Peyer's patch (tissue), 4 donors: ENCODE data around the gene MIDN.

Source experiments
- CTCF ChIP-seq, 6 experiments: fragments of 450-650 bp in 4 of 6; fragments of 200-600 bp in 2 of 6; sonication (generic) in 1 of 6; IDR thresholded peaks; one replicate each; pipeline ENCODE4 v1.5.1; 2017 to 2019; ENCODE audit warnings: antibody characterized with exemption in 6 of 6, mild to moderate bottlenecking in 3 of 6, moderate library complexity in 1 of 6
- POLR2A ChIP-seq, 2 donors: fragments of 450-650 bp; IDR thresholded peaks; one replicate each; pipeline ENCODE4 v1.5.1; 2017; ENCODE audit warnings: antibody characterized with exemption in 2 of 2, mild to moderate bottlenecking in 2 of 2, moderate library complexity in 2 of 2

DNA sequence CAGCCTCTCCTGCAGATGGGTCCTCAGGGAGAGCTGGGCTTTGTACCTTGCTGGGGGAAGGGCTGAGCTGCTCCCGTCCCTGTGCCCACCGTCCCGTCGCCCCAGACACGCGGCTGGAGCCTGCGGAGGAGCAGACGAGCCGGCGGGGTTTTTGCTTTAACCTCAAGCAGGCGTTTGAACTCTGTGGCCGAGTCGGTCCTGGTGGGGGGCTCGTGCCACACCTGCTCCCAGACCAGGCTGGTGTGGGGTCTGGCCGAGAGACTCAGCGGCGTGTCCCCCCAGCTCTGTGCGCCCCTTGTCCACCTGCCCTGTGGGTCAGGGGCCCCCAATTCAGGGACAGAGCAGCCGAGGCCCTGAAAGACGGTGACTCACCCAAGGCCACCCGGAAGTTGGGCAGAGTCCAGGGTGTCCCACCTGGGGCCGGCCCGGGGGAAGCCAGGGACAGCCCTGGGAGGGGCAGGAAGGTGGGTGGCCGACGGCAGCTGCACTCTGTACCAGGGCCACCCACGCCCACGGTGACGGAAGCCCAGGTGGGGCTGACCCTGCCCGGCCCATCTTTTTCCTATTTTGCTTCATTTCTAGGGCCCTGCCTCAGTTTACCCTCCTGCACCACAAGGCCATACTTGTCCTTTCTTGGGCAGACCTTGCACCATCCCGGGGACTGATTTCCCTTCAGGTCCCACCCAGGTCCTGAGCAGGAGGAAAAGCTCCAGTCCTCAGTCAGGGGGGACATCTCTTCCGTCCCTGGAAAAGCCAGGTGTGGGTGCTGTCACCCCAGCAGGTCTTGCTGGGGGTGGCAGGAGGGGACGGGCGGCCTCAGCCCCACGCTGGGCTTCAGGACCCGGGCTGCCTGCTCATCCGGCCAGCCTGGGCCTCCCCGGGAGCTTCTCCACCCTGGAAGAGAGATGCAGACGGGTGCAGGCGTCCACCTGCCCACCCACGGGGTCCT is 42.6 kb downstream of the MIDN start:
- TF ChIP-seq CTCF (IDR thresholded peaks at IDR 0.05) (no peak), POLR2A (IDR thresholded peaks at IDR 0.05) (peak in 1 of 2 donors; percentile 23)
